CD1c-positive myeloid dendritic cell (primary cell): ENCODE data around the gene DPP7.
A peak's percentile ranks its signal among the peaks of the same experiment; 100 is the strongest.
"Not testable (repeated sequence)": the region's sequence is repeated elsewhere in the genome, so short reads cannot be mapped to it uniquely, and the experiment has no call there.

Experiments
- DNase-seq: peaks from one replicate; pipeline ENCODE4 v3.0.0-alpha.2; 2016; ENCODE audit errors: extremely low spot score

The DPP7 gene

GRCh38 chr9:137070906-137071275 is 43.6 kb downstream of the DPP7 start:
- peak; percentile 10 for DNase-seq

GRCh38 chr9:137070201-137070905 is 44.2 kb downstream of the DPP7 start, which contains the start of gene SAPCD2:
Gene SAPCD2 (minus strand): TSS chr9:137070557. CDS start chr9:137070460, 97 bp downstream.
- DNase-seq: peak; percentile 95

GRCh38 chr9:137069508-137070091 is 44.9 kb downstream of the DPP7 start:
- DNase-seq: no peak

- no peak for DNase-seq
Observed at GRCh38 chr9:137068539-137069507, 45.7 kb downstream of the DPP7 start.

- DNase-seq: peak; percentile 87
Observed at GRCh38 chr9:137067860-137068538, 46.5 kb downstream of the DPP7 start.

GRCh38 chr9:137066096-137066861 is 48.3 kb downstream of the DPP7 start:
- no peak for DNase-seq

- DNase-seq: no peak
Observed at GRCh38 chr9:137065336-137065967, 49.1 kb downstream of the DPP7 start.

GRCh38 chr9:137064880-137065164 is 49.7 kb downstream of the DPP7 start:
- no peak for DNase-seq

- DNase-seq: peak; percentile 81
Observed at GRCh38 chr9:137064027-137064879, 50.3 kb downstream of the DPP7 start.

GRCh38 chr9:137063311-137064026 is 51.1 kb downstream of the DPP7 start:
- no peak for DNase-seq

- not testable (repeated sequence) for DNase-seq
Observed at GRCh38 chr9:137062798-137063197, 51.7 kb downstream of the DPP7 start.

GRCh38 chr9:137062384-137062783 is 52.1 kb downstream of the DPP7 start:
- no peak for DNase-seq
